ENCODE data around the gene SMAD7.

The SMAD7 gene

GRCh38 chr18:48974304-48975119 lies 23.7 kb upstream of the SMAD7 start:
- H3K4me3 ChIP-seq (ENCODE audit: insufficient read length, low read depth) = peak overlapping the region; percentile 40
- DNase-seq (ENCODE audit: low read depth, low spot score) = no peak
- no peaks in the 10 kb centered on the region for H3K9me3 ChIP-seq (ENCODE audit: insufficient read depth, low read length)
- H3K36me3 ChIP-seq (ENCODE audit: insufficient read depth, insufficient read length, low read length) = no peaks in the 10 kb centered on the region
- peaks cover 4% of the 10 kb centered on the region for H3K4me1 ChIP-seq (ENCODE audit: insufficient read depth, insufficient read length)
- TF ChIP-seq SUZ12 (IDR thresholded peaks at IDR 0.05; ENCODE audit: extremely low read depth, insufficient read depth, insufficient read length) (no peak), YY1 (IDR thresholded peaks at IDR 0.05; ENCODE audit: insufficient read depth, insufficient read length) (no peak), ZNF274 (IDR thresholded peaks at IDR 0.05; ENCODE audit: low read depth, low read length) (no peak)
- peak overlapping the region; percentile 82 for H3K9ac ChIP-seq (ENCODE audit: insufficient read length, low read depth)
- H3K27me3 ChIP-seq (ENCODE audit: insufficient read depth, insufficient read length) = no peaks in the 10 kb centered on the region

GRCh38 chr18:48973731-48974130 lies 23.0 kb upstream of the SMAD7 start:
- no peaks in the 10 kb centered on the region for H3K27me3 ChIP-seq (ENCODE audit: insufficient read depth, insufficient read length)
- H3K4me3 ChIP-seq (ENCODE audit: insufficient read length, low read depth) = no peak overlapping the region
- H3K36me3 ChIP-seq (ENCODE audit: insufficient read depth, insufficient read length, low read length) = no peaks in the 10 kb centered on the region
- no peak overlapping the region for H3K9ac ChIP-seq (ENCODE audit: insufficient read length, low read depth)
- H3K9me3 ChIP-seq (ENCODE audit: insufficient read depth, low read length) = no peaks in the 10 kb centered on the region
- TF ChIP-seq SUZ12 (IDR thresholded peaks at IDR 0.05; ENCODE audit: extremely low read depth, insufficient read depth, insufficient read length) = no peak
- TF ChIP-seq YY1 (IDR thresholded peaks at IDR 0.05; ENCODE audit: insufficient read depth, insufficient read length) = no peak
- TF ChIP-seq ZNF274 (IDR thresholded peaks at IDR 0.05; ENCODE audit: low read depth, low read length) = no peak
- DNase-seq (ENCODE audit: low read depth, low spot score) = no peak
- H3K4me1 ChIP-seq (ENCODE audit: insufficient read depth, insufficient read length) = peaks cover 6% of the 10 kb centered on the region

GRCh38 chr18:48968412-48969215 lies 17.8 kb upstream of the SMAD7 start:
- TF ChIP-seq YY1 (IDR thresholded peaks at IDR 0.05; ENCODE audit: insufficient read depth, insufficient read length) (no peak), ZNF274 (IDR thresholded peaks at IDR 0.05; ENCODE audit: low read depth, low read length) (no peak), SUZ12 (IDR thresholded peaks at IDR 0.05; ENCODE audit: extremely low read depth, insufficient read depth, insufficient read length) (no peak)
- H3K4me1 ChIP-seq (ENCODE audit: insufficient read depth, insufficient read length) = peaks cover 4% of the 10 kb centered on the region
- no peak overlapping the region for H3K4me3 ChIP-seq (ENCODE audit: insufficient read length, low read depth)
- no peaks in the 10 kb centered on the region for H3K27me3 ChIP-seq (ENCODE audit: insufficient read depth, insufficient read length)
- H3K9ac ChIP-seq (ENCODE audit: insufficient read length, low read depth) = peak overlapping the region; percentile 50
- H3K9me3 ChIP-seq (ENCODE audit: insufficient read depth, low read length) = no peaks in the 10 kb centered on the region
- no peaks in the 10 kb centered on the region for H3K36me3 ChIP-seq (ENCODE audit: insufficient read depth, insufficient read length, low read length)
- DNase-seq (ENCODE audit: low read depth, low spot score) = no peak

- H3K9ac ChIP-seq (ENCODE audit: insufficient read length, low read depth) = no peak overlapping the region
- no peaks in the 10 kb centered on the region for H3K36me3 ChIP-seq (ENCODE audit: insufficient read depth, insufficient read length, low read length)
- DNase-seq (ENCODE audit: low read depth, low spot score) = no peak
- peaks cover 7% of the 10 kb centered on the region for H3K4me1 ChIP-seq (ENCODE audit: insufficient read depth, insufficient read length)
- H3K4me3 ChIP-seq (ENCODE audit: insufficient read length, low read depth) = no peak overlapping the region
- no peaks in the 10 kb centered on the region for H3K9me3 ChIP-seq (ENCODE audit: insufficient read depth, low read length)
- TF ChIP-seq ZNF274 (IDR thresholded peaks at IDR 0.05; ENCODE audit: low read depth, low read length) = no peak
- no peak for TF ChIP-seq YY1 (IDR thresholded peaks at IDR 0.05; ENCODE audit: insufficient read depth, insufficient read length)
- TF ChIP-seq SUZ12 (IDR thresholded peaks at IDR 0.05; ENCODE audit: extremely low read depth, insufficient read depth, insufficient read length) = no peak
- H3K27me3 ChIP-seq (ENCODE audit: insufficient read depth, insufficient read length) = no peaks in the 10 kb centered on the region
Measured at GRCh38 chr18:48967545-48967944, 16.8 kb upstream of the SMAD7 start.

GRCh38 chr18:48966523-48966922 lies 15.8 kb upstream of the SMAD7 start:
- no peak for DNase-seq (ENCODE audit: low read depth, low spot score)
- H3K9me3 ChIP-seq (ENCODE audit: insufficient read depth, low read length) = no peaks in the 10 kb centered on the region
- H3K27me3 ChIP-seq (ENCODE audit: insufficient read depth, insufficient read length) = no peaks in the 10 kb centered on the region
- H3K36me3 ChIP-seq (ENCODE audit: insufficient read depth, insufficient read length, low read length) = no peaks in the 10 kb centered on the region
- TF ChIP-seq YY1 (IDR thresholded peaks at IDR 0.05; ENCODE audit: insufficient read depth, insufficient read length) (no peak), SUZ12 (IDR thresholded peaks at IDR 0.05; ENCODE audit: extremely low read depth, insufficient read depth, insufficient read length) (no peak), ZNF274 (IDR thresholded peaks at IDR 0.05; ENCODE audit: low read depth, low read length) (no peak)
- no peak overlapping the region for H3K4me3 ChIP-seq (ENCODE audit: insufficient read length, low read depth)
- no peak overlapping the region for H3K9ac ChIP-seq (ENCODE audit: insufficient read length, low read depth)
- peaks cover 8% of the 10 kb centered on the region for H3K4me1 ChIP-seq (ENCODE audit: insufficient read depth, insufficient read length)

- no peak for DNase-seq (ENCODE audit: low read depth, low spot score)
- Histone ChIP-seq H3K4me1 (ENCODE audit: insufficient read depth, insufficient read length) (peaks cover 7% of the 10 kb centered on the region), H3K4me3 (ENCODE audit: insufficient read length, low read depth) (no peak overlapping the region), H3K36me3 (ENCODE audit: insufficient read depth, insufficient read length, low read length) (no peaks in the 10 kb centered on the region), H3K27me3 (ENCODE audit: insufficient read depth, insufficient read length) (no peaks in the 10 kb centered on the region), H3K9me3 (ENCODE audit: insufficient read depth, low read length) (no peaks in the 10 kb centered on the region), H3K9ac (ENCODE audit: insufficient read length, low read depth) (no peak overlapping the region)
- TF ChIP-seq SUZ12 (IDR thresholded peaks at IDR 0.05; ENCODE audit: extremely low read depth, insufficient read depth, insufficient read length) (no peak), YY1 (IDR thresholded peaks at IDR 0.05; ENCODE audit: insufficient read depth, insufficient read length) (no peak), ZNF274 (IDR thresholded peaks at IDR 0.05; ENCODE audit: low read depth, low read length) (no peak)
Measured at GRCh38 chr18:48963586-48964470, 13.1 kb upstream of the SMAD7 start.
